GM18951 (cell line): ENCODE measurements around the gene SLC43A3.

ENCODE experiments used
- POLR2A ChIP-seq: IDR thresholded peaks from 4 replicates; pipeline ENCODE4 v1.6.1; 2011; ENCODE audit warnings: mild to moderate bottlenecking; ENCODE audit not compliant: insufficient read length, insufficient read depth; ENCODE audit errors: extremely low read depth
- in situ Hi-C: fragments of 300-500 bp; cut with MboI; formaldehyde crosslinking; loops from one replicate; pipeline ENCODE4 v1.12.0; 2022; ENCODE audit warnings: low sequenced_read_pairs, mixed read lengths, inconsistent platforms; ENCODE audit not compliant: unreplicated experiment

The SLC43A3 gene

GRCh38 chr11:57426929-57427726 is at the start of gene SLC43A3:
Gene SLC43A3, minus strand, starts transcription at chr11:57427121. Its CDS starts 949 bp downstream, at chr11:57426172.
- peak; percentile 93 for TF ChIP-seq POLR2A
- in situ Hi-C loops, result no loop called here

- in situ Hi-C loops, result no loop called here
- TF ChIP-seq POLR2A, result no peak
Measured at GRCh38 chr11:57476047-57476756, 49.3 kb upstream of the SLC43A3 start.

- in situ Hi-C loops, result no loop called here
- no peak for TF ChIP-seq POLR2A
Measured at GRCh38 chr11:57475671-57476046, 48.7 kb upstream of the SLC43A3 start.

GRCh38 chr11:57475191-57475590 is 48.3 kb upstream of the SLC43A3 start:
- TF ChIP-seq POLR2A, result no peak
- in situ Hi-C loops, result no loop called here

- in situ Hi-C loops, result no loop called here
Measured at GRCh38 chr11:57474803-57475115, 47.8 kb upstream of the SLC43A3 start.

GRCh38 chr11:57474017-57474802 is 47.3 kb upstream of the SLC43A3 start:
- TF ChIP-seq POLR2A, result peak; percentile 25
- in situ Hi-C loops, result no loop called here

More at GRCh38 chr11:57474803-57475115, 47.8 kb upstream of the SLC43A3 start:
- TF ChIP-seq POLR2A, result no peak

- TF ChIP-seq POLR2A, result no peak
- in situ Hi-C loops, result no loop called here
Measured at GRCh38 chr11:57473285-57473841, 46.4 kb upstream of the SLC43A3 start.

GRCh38 chr11:57471496-57471895 is 44.6 kb upstream of the SLC43A3 start:
- no peak for TF ChIP-seq POLR2A
- in situ Hi-C loops, result no loop called here

- in situ Hi-C loops, result no loop called here
- no peak for TF ChIP-seq POLR2A
Measured at GRCh38 chr11:57469268-57469667, 42.3 kb upstream of the SLC43A3 start.

- in situ Hi-C loops, result no loop called here
- no peak for TF ChIP-seq POLR2A
Measured at GRCh38 chr11:57468276-57468675, 41.4 kb upstream of the SLC43A3 start.

- no peak for TF ChIP-seq POLR2A
- in situ Hi-C loops, result no loop called here
Measured at GRCh38 chr11:57467508-57468157, 40.7 kb upstream of the SLC43A3 start.

GRCh38 chr11:57466680-57467079 is 39.8 kb upstream of the SLC43A3 start:
- in situ Hi-C loops, result no loop called here

GRCh38 chr11:57464539-57465181 is 37.7 kb upstream of the SLC43A3 start:
- in situ Hi-C loops, result no loop called here
- no peak for TF ChIP-seq POLR2A

More at GRCh38 chr11:57466680-57467079, 39.8 kb upstream of the SLC43A3 start:
- no peak for TF ChIP-seq POLR2A
